GM12891 (cell line): ENCODE results near the gene CFTR.

Experiments used
- POLR2A ChIP-seq: IDR thresholded peaks from 2 replicates; pipeline ENCODE4 v1.6.1; 2011; ENCODE audit warnings: low read depth, low read length, control low read depth
- TAF1 ChIP-seq: IDR thresholded peaks from 2 replicates; pipeline ENCODE4 v1.6.1; 2011; ENCODE audit warnings: low read depth, low read length, control low read depth

- TF ChIP-seq TAF1: no peak
- TF ChIP-seq POLR2A: no peak
Measured at GRCh38 chr7:117495308-117495707, 15.5 kb downstream of the CFTR start.
